D721Med (cell line): ENCODE data around the gene RCOR3.

Experiments
- DNase-seq: peaks from one replicate; pipeline ENCODE4 v3.0.0; 2011; ENCODE audit warnings: low spot score; ENCODE audit not compliant: insufficient read length
- FAIRE-seq: peaks from 2 replicates; lab custom pipeline; 2011; peaks lifted over from hg19 to GRCh38; lab: Jason Lieb, UNC
- CTCF ChIP-seq: IDR thresholded peaks from 2 replicates; pipeline ENCODE4 v1.5.1; 2012; ENCODE audit warnings: mild to moderate bottlenecking, control low read depth; ENCODE audit not compliant: insufficient read depth; ENCODE audit errors: missing control alignments

Gene RCOR3

GRCh38 chr1:211279340-211279739, 20.2 kb downstream of the RCOR3 start:
- DNase-seq: no peak
- TF ChIP-seq CTCF: no peak
- peak; percentile 70 for FAIRE-seq

DNA sequence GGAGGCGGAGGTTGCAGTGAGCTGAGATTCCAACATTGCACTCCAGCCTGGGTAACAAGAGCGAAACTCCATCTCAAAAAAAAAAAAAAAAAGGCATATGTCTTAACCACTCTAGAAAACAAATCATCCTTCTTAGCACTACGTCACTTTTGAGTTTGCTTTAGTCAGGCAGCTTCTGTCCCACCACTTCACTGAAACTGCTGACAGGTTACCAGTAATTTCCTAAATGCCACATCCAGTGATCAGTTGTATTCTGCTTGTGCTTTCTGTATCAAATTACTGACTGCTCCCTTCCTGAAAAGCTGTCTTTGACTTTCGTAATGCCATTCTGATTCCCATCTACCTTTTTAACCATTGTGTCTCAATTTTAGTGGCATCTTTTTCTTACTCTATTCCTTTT, 21.7 kb downstream of the RCOR3 start:
- FAIRE-seq (no peak), DNase-seq (no peak)
- no peak for TF ChIP-seq CTCF

GRCh38 chr1:211281320-211282022, 22.3 kb downstream of the RCOR3 start:
- no peak for DNase-seq
- TF ChIP-seq CTCF: no peak
- no peak for FAIRE-seq

DNA sequence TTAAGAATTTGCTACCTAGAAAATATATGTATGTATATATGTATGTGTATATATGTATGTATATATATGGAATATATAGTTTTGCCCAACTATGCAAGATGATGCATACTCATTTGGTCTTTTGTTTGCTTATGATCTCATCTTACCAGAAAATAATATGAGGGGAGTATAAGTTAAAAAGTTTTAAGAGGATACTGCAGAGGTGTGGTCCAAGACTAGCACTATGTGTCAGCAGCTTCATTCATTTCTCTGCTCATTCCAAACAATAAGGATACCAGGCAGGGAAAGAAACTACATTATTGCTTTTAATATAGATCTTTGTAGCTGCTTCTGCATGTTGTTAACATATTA, 22.8 kb downstream of the RCOR3 start:
- TF ChIP-seq CTCF: no peak
- FAIRE-seq: no peak
- no peak for DNase-seq

DNA sequence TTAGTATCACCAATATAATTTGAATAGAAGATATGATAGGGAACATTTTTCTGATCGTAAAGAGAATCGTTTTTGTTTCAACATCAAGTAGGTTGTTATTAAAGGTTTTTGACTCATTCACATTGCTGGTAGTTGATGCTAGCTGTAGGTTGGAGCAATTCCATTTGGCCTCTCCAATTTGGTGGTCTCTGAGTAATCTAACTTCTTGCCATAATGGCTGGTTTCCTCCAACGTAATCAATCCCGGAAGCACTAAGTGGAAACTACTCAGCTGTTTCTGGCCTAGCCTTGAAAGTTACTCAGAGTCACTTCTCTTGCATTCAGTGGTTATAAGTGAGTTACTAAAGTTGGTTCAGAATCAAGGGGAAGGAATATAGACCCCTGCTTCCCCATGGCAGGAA, 26.0 kb downstream of the RCOR3 start:
- no peak for TF ChIP-seq CTCF
- no peak for DNase-seq
- FAIRE-seq: no peak

GRCh38 chr1:211287218-211287617, 28.1 kb downstream of the RCOR3 start:
- no peak for DNase-seq
- TF ChIP-seq CTCF: no peak
- peak; percentile 74 for FAIRE-seq

DNA sequence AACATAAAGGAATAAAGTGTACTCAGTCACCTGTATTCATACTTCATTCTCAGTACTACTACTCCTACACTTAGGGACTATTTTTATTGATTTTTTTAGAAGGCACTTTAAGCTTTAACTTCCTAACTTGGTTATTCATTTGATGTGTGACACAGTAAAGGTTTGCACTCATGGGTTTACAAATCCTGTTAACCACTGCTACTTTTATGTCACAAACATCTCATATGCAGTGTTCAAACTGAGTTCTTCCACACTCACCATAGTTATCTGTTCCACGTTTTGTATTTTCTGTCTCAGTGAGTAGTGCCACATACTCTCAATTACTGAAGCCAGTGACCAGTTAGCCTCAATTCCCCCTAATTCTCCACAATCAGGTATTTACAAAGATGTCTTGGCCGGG, 33.2 kb downstream of the RCOR3 start:
- TF ChIP-seq CTCF: no peak

More for the DNA sequence above, 33.2 kb downstream of the RCOR3 start:
- no peak for DNase-seq
- FAIRE-seq: peak; percentile 85
